ENCODE measurements around the gene IRF9.

IRF9 gene

GRCh38 chr14:24160499-24160849 is 591 bp upstream of the IRF9 start:
- POLR2A ChIA-PET: interaction anchor here (0.5 to 2.9 kb wide), 17 partner anchors 10 to 854 kb away, joined by 3 to 26 read pairs (median 7); partner anchors contain the start of genes BCL2L2, CHMP4A, DCAF11 and EMC9
- CTCF ChIA-PET: interaction anchor here (0.6 to 2.3 kb wide), 15 partner anchors 10 to 148 kb away, joined by 3 to 24 read pairs (median 4); partner anchors contain the start of genes EMC9, IPO4, PSME1 and PSME2
- TF ChIP-seq PKNOX1 (IDR thresholded peaks at IDR 0.05) (no peak), LEF1 (IDR thresholded peaks at IDR 0.05; ENCODE audit: borderline replicate concordance) (no peak), FOXK2 (IDR thresholded peaks at IDR 0.05) (no peak), SUZ12 (IDR thresholded peaks at IDR 0.05) (no peak), L3MBTL2 (conservative IDR thresholded peaks at IDR 0.05) (no peak), ZNF384 (IDR thresholded peaks at IDR 0.05) (no peak), ELF4 (IDR thresholded peaks at IDR 0.05) (no peak), SP1 (IDR thresholded peaks at IDR 0.05) (no peak), FOXA1 (IDR thresholded peaks at IDR 0.05) (no peak), FOXM1 (IDR thresholded peaks at IDR 0.05; ENCODE audit: borderline replicate concordance) (no peak), BHLHE40 (IDR thresholded peaks at IDR 0.05; ENCODE audit: borderline replicate concordance) (no peak), HDGF (IDR thresholded peaks at IDR 0.05; ENCODE audit: borderline replicate concordance) (no peak), CTBP1 (IDR thresholded peaks at IDR 0.05; ENCODE audit: borderline replicate concordance) (no peak), TARDBP (IDR thresholded peaks at IDR 0.05) (no peak), NFRKB (IDR thresholded peaks at IDR 0.05) (no peak), ARNT (IDR thresholded peaks at IDR 0.05) (no peak)
- DNase-seq (ENCODE audit: extremely low spot score): no peak

- TF ChIP-seq BHLHE40 (IDR thresholded peaks at IDR 0.05; ENCODE audit: borderline replicate concordance) (no peak), PKNOX1 (IDR thresholded peaks at IDR 0.05) (no peak), L3MBTL2 (conservative IDR thresholded peaks at IDR 0.05) (no peak), SP1 (IDR thresholded peaks at IDR 0.05) (no peak), HDGF (IDR thresholded peaks at IDR 0.05; ENCODE audit: borderline replicate concordance) (no peak), TARDBP (IDR thresholded peaks at IDR 0.05) (no peak), SUZ12 (IDR thresholded peaks at IDR 0.05) (no peak), ZNF384 (IDR thresholded peaks at IDR 0.05) (no peak)
- DNase-seq (ENCODE audit: extremely low spot score): no peak
- POLR2A ChIA-PET: interaction anchor here (1.0 to 2.9 kb wide), 9 partner anchors 11 to 80 kb away, joined by 3 to 26 read pairs (median 13); partner anchors contain the start of genes DCAF11, EMC9, NRL and PCK2
Measured at GRCh38 chr14:24162093-24162492, 1.0 kb downstream of the IRF9 start.

GRCh38 chr14:24164518-24164991 is 3.5 kb downstream of the IRF9 start:
- no peak for DNase-seq (ENCODE audit: extremely low spot score)
- no peak for TF ChIP-seq ARNT (IDR thresholded peaks at IDR 0.05)
- TF ChIP-seq ZNF384 (IDR thresholded peaks at IDR 0.05): no peak
- TF ChIP-seq TARDBP (IDR thresholded peaks at IDR 0.05): no peak
- no peak for TF ChIP-seq CTBP1 (IDR thresholded peaks at IDR 0.05; ENCODE audit: borderline replicate concordance)
- TF ChIP-seq HDGF (IDR thresholded peaks at IDR 0.05; ENCODE audit: borderline replicate concordance): no peak
- no peak for TF ChIP-seq FOXM1 (IDR thresholded peaks at IDR 0.05; ENCODE audit: borderline replicate concordance)
- no peak for TF ChIP-seq SUZ12 (IDR thresholded peaks at IDR 0.05)
- no peak for TF ChIP-seq FOXA1 (IDR thresholded peaks at IDR 0.05)
- TF ChIP-seq BHLHE40 (IDR thresholded peaks at IDR 0.05; ENCODE audit: borderline replicate concordance): no peak
- TF ChIP-seq PKNOX1 (IDR thresholded peaks at IDR 0.05): no peak
- TF ChIP-seq SP1 (IDR thresholded peaks at IDR 0.05): no peak
- TF ChIP-seq LEF1 (IDR thresholded peaks at IDR 0.05; ENCODE audit: borderline replicate concordance): no peak
- no peak for TF ChIP-seq NFRKB (IDR thresholded peaks at IDR 0.05)
- TF ChIP-seq ELF4 (IDR thresholded peaks at IDR 0.05): no peak
- TF ChIP-seq FOXK2 (IDR thresholded peaks at IDR 0.05): no peak
- TF ChIP-seq L3MBTL2 (conservative IDR thresholded peaks at IDR 0.05): no peak
- POLR2A ChIA-PET: interaction anchor here (1.1 to 1.6 kb wide), 2 partner anchors 23 to 50 kb away, joined by 3 to 5 read pairs; partner anchors contain the start of genes DCAF11, EMC9 and NRL
- CTCF ChIA-PET: no interaction called here

More at GRCh38 chr14:24162093-24162492, 1.0 kb downstream of the IRF9 start:
- CTCF ChIA-PET: interaction anchor here (0.9 to 1.3 kb wide), 5 partner anchors 11 to 81 kb away, joined by 3 to 10 read pairs (median 4); no protein-coding TSS in a partner anchor

- DNase-seq (ENCODE audit: extremely low spot score): no peak
- POLR2A ChIA-PET: interaction anchor here (0.5 kb wide), 1 partner anchor 25 kb away, joined by 3 read pairs; no protein-coding TSS in a partner anchor
Measured at GRCh38 chr14:24165785-24166184, 4.7 kb downstream of the IRF9 start.

GRCh38 chr14:24167469-24168114 is 6.5 kb downstream of the IRF9 start:
- TF ChIP-seq TARDBP (IDR thresholded peaks at IDR 0.05): no peak
- no peak for TF ChIP-seq PKNOX1 (IDR thresholded peaks at IDR 0.05)
- no peak for TF ChIP-seq ELF4 (IDR thresholded peaks at IDR 0.05)
- no peak for TF ChIP-seq ZNF384 (IDR thresholded peaks at IDR 0.05)
- no peak for TF ChIP-seq SP1 (IDR thresholded peaks at IDR 0.05)
- no peak for TF ChIP-seq BHLHE40 (IDR thresholded peaks at IDR 0.05; ENCODE audit: borderline replicate concordance)
- TF ChIP-seq HDGF (IDR thresholded peaks at IDR 0.05; ENCODE audit: borderline replicate concordance): no peak
- no peak for TF ChIP-seq CTBP1 (IDR thresholded peaks at IDR 0.05; ENCODE audit: borderline replicate concordance)
- no peak for TF ChIP-seq FOXM1 (IDR thresholded peaks at IDR 0.05; ENCODE audit: borderline replicate concordance)
- TF ChIP-seq LEF1 (IDR thresholded peaks at IDR 0.05; ENCODE audit: borderline replicate concordance): no peak
- no peak for TF ChIP-seq L3MBTL2 (conservative IDR thresholded peaks at IDR 0.05)
- TF ChIP-seq SUZ12 (IDR thresholded peaks at IDR 0.05): no peak
- no peak for TF ChIP-seq FOXK2 (IDR thresholded peaks at IDR 0.05)
- no peak for TF ChIP-seq ARNT (IDR thresholded peaks at IDR 0.05)
- no peak for TF ChIP-seq NFRKB (IDR thresholded peaks at IDR 0.05)
- no peak for TF ChIP-seq FOXA1 (IDR thresholded peaks at IDR 0.05)
- no peak for DNase-seq (ENCODE audit: extremely low spot score)

More at GRCh38 chr14:24165785-24166184, 4.7 kb downstream of the IRF9 start:
- TF ChIP-seq LEF1 (IDR thresholded peaks at IDR 0.05; ENCODE audit: borderline replicate concordance) (no peak), FOXK2 (IDR thresholded peaks at IDR 0.05) (no peak), SUZ12 (IDR thresholded peaks at IDR 0.05) (no peak), ELF4 (IDR thresholded peaks at IDR 0.05) (no peak), HDGF (IDR thresholded peaks at IDR 0.05; ENCODE audit: borderline replicate concordance) (no peak)
- CTCF ChIA-PET: no interaction called here

More at GRCh38 chr14:24167469-24168114, 6.5 kb downstream of the IRF9 start:
- ChIA-PET CTCF (no interaction called here), POLR2A (no interaction called here)
